KMS-11 (cell line): ENCODE data around the gene INSYN1.

Source experiments
- H2AFZ ChIP-seq: fragments of 200-600 bp; sonication (generic); 2 replicates; pipeline ENCODE4 v1.6.1; 2016; ENCODE audit warnings: antibody characterized with exemption, mixed run types, low read depth
- H3K27ac ChIP-seq: fragments of 200-600 bp; sonication (generic); 2 replicates; pipeline ENCODE4 v1.6.1; 2016; ENCODE audit warnings: mild to moderate bottlenecking, mixed run types
- H3K27me3 ChIP-seq: fragments of 200-600 bp; sonication (generic); 2 replicates; pipeline ENCODE4 v1.6.1; 2017; ENCODE audit warnings: mild to moderate bottlenecking, low read depth, mixed run types, moderate library complexity; ENCODE audit not compliant: insufficient read depth
- H3K36me3 ChIP-seq: fragments of 200-600 bp; sonication (generic); 2 replicates; pipeline ENCODE4 v1.6.1; 2017; ENCODE audit warnings: mild to moderate bottlenecking, mixed run types; ENCODE audit not compliant: insufficient read depth
- H3K4me1 ChIP-seq: fragments of 200-600 bp; sonication (generic); 2 replicates; pipeline ENCODE4 v1.6.1; 2016; ENCODE audit warnings: mild to moderate bottlenecking, low read depth, mixed run types; ENCODE audit not compliant: poor library complexity, severe bottlenecking
- H3K4me2 ChIP-seq: fragments of 200-600 bp; sonication (generic); 2 replicates; pipeline ENCODE4 v1.7.0; 2016; ENCODE audit warnings: mild to moderate bottlenecking, mixed run types
- H3K4me3 ChIP-seq: fragments of 200-600 bp; sonication (generic); IDR thresholded peaks from 2 replicates; pipeline ENCODE4 v1.6.1; 2017; ENCODE audit warnings: low read depth, low read length, mixed read lengths; ENCODE audit not compliant: insufficient read depth
- H3K79me2 ChIP-seq: fragments of 200-600 bp; sonication (generic); 2 replicates; pipeline ENCODE4 v1.6.1; 2016; ENCODE audit warnings: low read depth, mixed run types; ENCODE audit not compliant: insufficient read depth
- H3K9ac ChIP-seq: fragments of 200-600 bp; sonication (generic); 2 replicates; pipeline ENCODE4 v1.6.1; 2016; ENCODE audit warnings: mild to moderate bottlenecking, mixed run types
- H4K20me1 ChIP-seq: fragments of 200-600 bp; sonication (generic); 2 replicates; pipeline ENCODE4 v1.6.1; 2016; ENCODE audit warnings: mild to moderate bottlenecking, mixed run types; ENCODE audit not compliant: insufficient read depth
- TF ChIP-seq, protein P1 (sequence below): fragments of 200-600 bp; sonication (generic); conservative IDR thresholded peaks from 2 replicates; pipeline ENCODE4 v1.6.1; 2017; ENCODE audit warnings: low read depth, mild to moderate bottlenecking, antibody characterized with exemption, low read length, moderate library complexity, mixed read lengths

Gene INSYN1

GRCh38 chr15:73718694-73719093 lies 34.5 kb downstream of the INSYN1 start:
- Histone ChIP-seq H3K27me3 (no peaks in the 10 kb centered on the region), H2AFZ (no peak overlapping the region), H3K4me2 (no peak overlapping the region), H4K20me1 (no peaks in the 10 kb centered on the region), H3K79me2 (no peaks in the 10 kb centered on the region), H3K9ac (no peak overlapping the region), H3K36me3 (no peaks in the 10 kb centered on the region), H3K27ac (no peak overlapping the region), H3K4me1 (no peaks in the 10 kb centered on the region), H3K4me3 (no peak overlapping the region)
- TF ChIP-seq, protein P1, sequence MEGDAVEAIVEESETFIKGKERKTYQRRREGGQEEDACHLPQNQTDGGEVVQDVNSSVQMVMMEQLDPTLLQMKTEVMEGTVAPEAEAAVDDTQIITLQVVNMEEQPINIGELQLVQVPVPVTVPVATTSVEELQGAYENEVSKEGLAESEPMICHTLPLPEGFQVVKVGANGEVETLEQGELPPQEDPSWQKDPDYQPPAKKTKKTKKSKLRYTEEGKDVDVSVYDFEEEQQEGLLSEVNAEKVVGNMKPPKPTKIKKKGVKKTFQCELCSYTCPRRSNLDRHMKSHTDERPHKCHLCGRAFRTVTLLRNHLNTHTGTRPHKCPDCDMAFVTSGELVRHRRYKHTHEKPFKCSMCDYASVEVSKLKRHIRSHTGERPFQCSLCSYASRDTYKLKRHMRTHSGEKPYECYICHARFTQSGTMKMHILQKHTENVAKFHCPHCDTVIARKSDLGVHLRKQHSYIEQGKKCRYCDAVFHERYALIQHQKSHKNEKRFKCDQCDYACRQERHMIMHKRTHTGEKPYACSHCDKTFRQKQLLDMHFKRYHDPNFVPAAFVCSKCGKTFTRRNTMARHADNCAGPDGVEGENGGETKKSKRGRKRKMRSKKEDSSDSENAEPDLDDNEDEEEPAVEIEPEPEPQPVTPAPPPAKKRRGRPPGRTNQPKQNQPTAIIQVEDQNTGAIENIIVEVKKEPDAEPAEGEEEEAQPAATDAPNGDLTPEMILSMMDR, result no peak

DNA sequence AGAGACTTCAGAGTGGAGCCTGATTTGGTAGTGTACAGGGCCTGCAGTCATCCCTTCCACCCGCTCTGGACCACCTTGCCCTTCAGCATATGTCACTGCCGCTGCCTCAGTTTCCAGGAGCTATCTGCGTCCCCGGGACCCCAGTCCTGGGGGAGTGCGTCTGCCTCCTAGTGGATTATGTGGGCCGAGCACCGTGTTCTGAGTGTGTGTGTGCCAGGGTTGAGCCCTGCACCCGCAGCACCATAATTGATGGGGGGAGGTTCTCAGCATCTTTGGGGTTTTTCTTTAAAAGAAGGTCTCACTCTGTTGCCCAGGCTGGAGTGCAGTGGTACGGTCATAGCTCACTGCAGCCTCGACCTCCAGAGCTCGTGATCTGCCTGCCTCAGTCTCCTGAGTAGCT lies 35.3 kb downstream of the INSYN1 start:
- H3K36me3 ChIP-seq, result no peaks in the 10 kb centered on the region
- H3K27ac ChIP-seq, result no peak overlapping the region
- H2AFZ ChIP-seq, result no peak overlapping the region
- H3K9ac ChIP-seq, result no peak overlapping the region
- H3K79me2 ChIP-seq, result no peaks in the 10 kb centered on the region
- H3K4me3 ChIP-seq, result no peak overlapping the region
- no peaks in the 10 kb centered on the region for H4K20me1 ChIP-seq
- H3K4me1 ChIP-seq, result no peaks in the 10 kb centered on the region
- no peak overlapping the region for H3K4me2 ChIP-seq
- H3K27me3 ChIP-seq, result no peaks in the 10 kb centered on the region
- TF ChIP-seq, protein P1, result no peak

- Histone ChIP-seq H3K27ac (no peak overlapping the region), H4K20me1 (no peaks in the 10 kb centered on the region), H3K9ac (no peak overlapping the region), H2AFZ (no peak overlapping the region), H3K36me3 (no peaks in the 10 kb centered on the region), H3K4me2 (no peak overlapping the region), H3K27me3 (no peaks in the 10 kb centered on the region), H3K79me2 (no peaks in the 10 kb centered on the region), H3K4me3 (no peak overlapping the region), H3K4me1 (no peaks in the 10 kb centered on the region)
- TF ChIP-seq, protein P1, result no peak
Measured at GRCh38 chr15:73717206-73717605, 35.9 kb downstream of the INSYN1 start.

DNA sequence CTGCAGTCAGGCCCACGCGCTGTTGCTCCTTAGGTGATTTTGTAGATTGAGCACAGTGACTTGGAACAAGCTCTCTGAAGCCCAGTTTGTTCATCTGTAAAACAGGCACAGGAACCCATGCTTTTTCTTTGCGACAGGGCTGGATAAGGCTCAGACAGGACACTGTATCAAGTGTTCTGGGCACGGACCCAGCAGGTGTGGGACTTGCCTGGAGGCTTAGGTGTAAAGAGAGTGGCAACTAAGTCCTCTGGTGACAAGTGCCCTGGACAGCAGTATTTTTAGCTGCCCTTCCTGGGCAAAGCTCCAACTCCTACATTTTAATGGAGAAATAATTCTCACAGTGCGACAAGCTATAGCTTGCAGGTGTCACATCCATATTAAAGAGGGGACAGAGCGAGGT lies 36.7 kb downstream of the INSYN1 start:
- Histone ChIP-seq H3K4me2 (no peak overlapping the region), H3K36me3 (no peaks in the 10 kb centered on the region), H3K9ac (no peak overlapping the region), H3K4me3 (no peak overlapping the region), H3K27me3 (no peaks in the 10 kb centered on the region), H4K20me1 (no peaks in the 10 kb centered on the region), H3K27ac (no peak overlapping the region), H3K4me1 (no peaks in the 10 kb centered on the region), H3K79me2 (no peaks in the 10 kb centered on the region), H2AFZ (no peak overlapping the region)
- TF ChIP-seq, protein P1, result no peak
